Measurements from ENCODE around the gene PBX3.

GRCh38 chr9:125995006-125995405 lies 247.8 kb downstream of the PBX3 start:
- TF ChIP-seq SP1 (IDR thresholded peaks at IDR 0.05) (no peak), SUZ12 (IDR thresholded peaks at IDR 0.05) (no peak), ELF4 (IDR thresholded peaks at IDR 0.05) (no peak), L3MBTL2 (conservative IDR thresholded peaks at IDR 0.05) (no peak)
